CD4-positive, alpha-beta T cell treated with Interleukin-2 at 100 ng/mL for 4 hours (primary cell): ENCODE results near the gene RASAL1.

Experiments
- DNase-seq: peaks from one replicate; pipeline ENCODE4 v3.0.0-alpha.2; 2020; ENCODE audit warnings: low spot score

Gene RASAL1

DNA sequence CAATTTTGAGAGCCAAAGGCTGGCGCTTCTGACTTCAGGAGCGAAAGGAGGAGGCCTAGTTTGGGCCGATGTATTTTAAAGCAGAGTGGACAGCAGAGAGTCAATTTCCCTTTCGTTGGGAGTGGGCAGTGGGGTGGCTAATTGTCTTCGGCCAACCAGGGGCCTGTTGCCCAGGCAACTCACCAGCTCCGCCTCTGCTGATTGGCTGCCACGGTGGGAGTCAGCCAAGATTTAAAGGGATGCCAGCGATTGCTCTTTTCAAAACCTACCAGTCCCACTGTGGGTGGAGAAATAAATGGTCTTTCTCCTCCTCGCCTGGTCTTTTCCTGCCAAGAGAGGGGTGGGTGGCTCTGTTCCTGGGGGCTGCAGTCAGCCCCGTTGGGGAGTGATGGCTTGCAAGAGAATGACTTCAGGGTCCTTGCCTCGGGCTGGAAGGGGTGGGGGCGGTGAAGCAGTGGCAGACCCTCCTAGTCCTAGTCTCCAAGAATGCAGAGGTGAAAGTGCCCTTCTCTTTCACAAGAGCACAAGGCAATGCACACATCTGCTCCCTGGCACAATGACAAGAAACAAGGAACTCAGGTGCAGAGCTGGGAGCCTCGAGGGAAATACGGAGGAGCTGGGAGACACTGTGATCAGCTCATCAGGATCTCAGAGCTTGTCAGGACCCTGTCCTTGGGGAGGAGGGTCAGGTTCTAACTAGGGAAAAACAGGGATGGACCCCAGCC is 37.7 kb downstream of the RASAL1 start:
- DNase-seq = no peak

DNA sequence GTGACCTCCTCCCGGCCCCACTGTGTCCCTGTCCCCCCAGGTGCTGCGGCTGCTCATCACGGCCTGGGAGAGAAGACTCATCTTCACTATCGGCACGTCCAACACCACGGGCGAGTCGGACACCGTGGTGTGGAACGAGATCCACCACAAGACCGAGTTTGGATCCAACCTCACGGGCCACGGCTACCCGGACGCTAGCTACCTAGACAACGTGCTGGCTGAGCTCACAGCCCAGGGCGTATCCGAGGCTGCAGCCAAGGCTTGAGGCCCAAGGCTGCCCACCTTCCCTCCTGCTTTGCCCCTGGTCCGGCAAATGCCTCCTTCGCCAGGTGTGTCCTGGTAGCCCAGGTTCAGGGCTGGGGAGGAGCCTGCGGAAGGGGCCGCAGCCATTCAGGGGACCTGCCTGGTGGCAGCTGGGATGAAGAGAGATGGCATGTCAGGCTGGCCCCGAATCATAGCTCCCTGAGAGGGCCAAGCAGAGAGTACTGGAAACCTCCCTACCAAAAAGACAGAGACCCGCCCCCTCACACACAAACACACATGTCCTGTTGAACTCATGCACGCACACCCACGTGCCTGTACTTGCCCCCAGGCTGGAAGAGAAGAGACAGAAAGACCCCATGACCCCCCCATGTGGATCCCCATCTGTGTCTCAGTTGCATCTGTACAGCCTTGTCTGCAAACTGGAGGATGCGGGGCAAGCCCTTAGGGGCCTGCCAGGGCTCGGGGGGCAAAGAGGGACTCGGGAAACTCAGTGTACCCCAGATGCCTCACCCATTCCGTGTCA is 38.7 kb downstream of the RASAL1 start:
- DNase-seq = no peak

DNA sequence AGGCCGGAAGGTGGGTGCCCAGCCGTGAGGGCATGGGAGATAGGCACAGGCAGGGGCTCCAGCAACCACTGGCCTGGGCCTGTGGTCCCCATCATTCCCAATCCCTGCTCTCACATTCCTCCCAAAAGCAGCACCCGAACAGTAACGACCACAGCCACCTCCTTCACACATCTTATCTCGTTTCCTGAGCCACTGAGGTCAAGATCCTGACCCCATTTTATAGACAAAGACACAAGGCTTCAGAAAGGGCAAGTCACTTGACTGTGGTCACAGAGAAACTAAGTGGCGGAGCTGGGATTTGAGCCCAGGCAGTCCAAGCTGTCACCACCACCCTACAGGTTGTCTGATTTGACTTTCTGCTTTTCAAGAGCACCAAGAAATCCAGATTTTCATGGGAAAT is 40.2 kb downstream of the RASAL1 start:
- DNase-seq = no peak

DNA sequence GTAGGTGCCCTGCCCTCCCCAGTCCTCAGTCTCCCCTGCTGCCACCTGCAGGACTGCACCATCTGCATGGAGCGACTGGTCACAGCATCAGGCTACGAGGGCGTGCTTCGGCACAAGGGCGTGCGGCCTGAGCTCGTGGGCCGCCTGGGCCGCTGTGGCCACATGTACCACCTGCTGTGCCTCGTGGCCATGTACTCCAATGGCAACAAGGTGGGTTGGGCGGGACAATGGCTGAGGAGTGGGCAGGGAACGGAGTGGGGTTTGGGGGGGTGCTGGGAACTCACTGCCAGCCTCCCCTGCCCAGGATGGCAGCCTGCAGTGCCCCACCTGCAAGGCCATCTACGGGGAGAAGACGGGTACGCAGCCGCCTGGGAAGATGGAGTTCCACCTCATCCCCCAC is 40.8 kb downstream of the RASAL1 start:
- no peak for DNase-seq

DNA sequence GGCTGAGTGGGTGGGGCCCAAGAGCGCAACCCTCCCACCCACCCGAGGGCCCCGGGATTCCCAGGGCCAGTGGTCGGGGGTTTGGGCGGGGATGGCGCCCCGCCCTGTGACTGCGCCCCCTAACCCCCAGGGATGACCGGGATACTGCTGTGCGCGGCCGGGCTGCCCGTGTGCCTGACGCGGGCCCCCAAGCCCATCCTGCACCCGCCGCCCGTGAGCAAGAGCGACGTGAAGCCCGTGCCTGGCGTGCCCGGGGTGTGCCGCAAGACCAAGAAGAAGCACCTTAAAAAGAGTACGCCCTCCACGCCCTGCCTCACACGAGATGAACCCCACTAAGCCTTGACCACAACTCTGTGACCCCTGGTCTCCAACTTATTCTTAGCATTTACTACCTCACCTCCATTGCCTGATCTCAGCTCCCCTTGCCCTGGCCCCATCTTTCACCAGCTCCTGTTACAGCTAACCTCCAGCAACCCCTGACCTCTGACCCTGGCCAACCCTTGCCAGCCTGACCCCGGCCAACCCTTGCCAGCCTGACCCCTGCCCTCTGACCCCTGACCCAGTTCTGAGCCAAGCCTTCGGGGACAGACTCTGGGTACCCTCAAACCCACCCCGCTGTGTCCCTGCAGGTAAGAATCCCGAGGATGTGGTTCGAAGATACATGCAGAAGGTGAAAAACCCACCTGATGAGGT is 42.0 kb downstream of the RASAL1 start:
- DNase-seq = no peak

DNA sequence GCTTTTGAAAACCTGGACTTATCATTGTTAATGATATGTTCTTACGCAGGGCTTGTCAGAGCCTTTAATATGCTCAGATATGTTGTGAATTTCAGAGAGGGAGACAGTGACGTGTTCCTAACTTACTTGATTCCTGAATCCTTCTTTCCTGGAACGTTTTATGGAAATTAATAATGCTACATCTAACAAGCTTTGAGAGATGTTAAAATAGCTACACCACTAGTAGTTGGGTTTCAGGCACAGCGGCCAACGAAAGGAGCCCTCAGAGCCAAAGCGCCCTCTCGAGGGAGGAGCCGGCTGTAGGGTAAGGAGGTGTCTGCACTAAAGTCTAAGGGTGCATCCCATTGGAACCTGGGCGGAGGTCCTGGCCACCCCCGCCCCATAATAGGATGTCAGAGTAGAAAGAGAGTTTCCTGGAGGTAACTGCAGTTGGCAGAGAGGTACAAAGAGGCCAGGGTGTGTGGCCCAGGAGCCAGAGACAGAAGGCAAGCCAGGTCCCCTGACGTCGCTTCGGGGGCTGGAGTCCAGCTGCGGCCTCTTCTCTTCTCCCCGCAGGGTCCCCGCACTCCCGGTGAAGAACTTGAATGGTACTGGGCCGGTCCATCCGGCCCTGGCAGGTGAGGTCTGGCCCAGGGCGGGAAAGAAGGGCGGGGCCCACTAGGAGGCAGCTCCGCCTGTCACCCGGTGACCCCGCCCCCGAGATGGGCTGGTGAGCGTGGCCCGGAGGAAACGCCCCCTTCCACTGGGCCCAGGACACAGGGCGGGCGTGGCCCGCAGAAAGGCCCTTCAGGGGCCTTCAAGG is 42.8 kb downstream of the RASAL1 start:
- no peak for DNase-seq

DNA sequence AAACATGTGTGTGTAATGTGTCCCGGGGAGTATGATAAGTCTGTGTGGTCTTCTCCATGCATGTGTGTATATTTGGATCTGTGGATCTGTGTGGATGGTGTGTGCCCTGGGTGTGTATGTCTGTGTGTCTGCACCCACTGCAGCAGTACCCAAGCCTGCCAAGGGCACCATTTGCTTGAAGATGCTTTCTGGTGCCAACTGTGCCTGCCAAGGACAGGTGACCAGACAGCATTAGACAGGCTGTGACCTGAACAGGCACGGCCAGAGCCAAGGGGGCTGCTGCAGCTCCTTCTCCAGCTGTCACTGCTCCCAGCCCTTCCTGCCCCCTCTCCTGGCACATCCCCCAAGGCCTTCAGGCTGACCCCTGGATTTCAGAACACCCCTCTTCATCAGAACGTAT is 44.1 kb downstream of the RASAL1 start:
- DNase-seq = no peak

DNA sequence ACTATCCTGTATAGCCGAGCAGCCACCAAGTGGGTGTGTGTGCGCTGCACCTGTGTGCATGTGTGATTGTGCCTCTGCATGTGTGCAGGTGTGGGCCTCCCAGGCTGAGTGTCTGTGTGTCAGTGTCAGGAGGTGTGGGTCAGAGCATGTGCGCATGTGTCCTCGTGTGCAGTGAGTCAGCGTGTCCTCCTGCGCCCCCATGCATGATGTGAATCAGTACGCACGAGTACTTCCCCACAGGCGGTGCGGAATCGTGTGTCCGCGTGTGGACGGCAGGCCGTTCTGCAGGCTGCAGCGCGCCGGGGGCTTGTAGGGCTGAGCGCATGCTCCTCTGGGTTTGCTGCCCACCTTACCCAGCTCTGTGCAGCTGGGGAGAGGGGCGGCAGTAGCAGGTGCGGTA is 44.8 kb downstream of the RASAL1 start:
- no peak for DNase-seq

DNA sequence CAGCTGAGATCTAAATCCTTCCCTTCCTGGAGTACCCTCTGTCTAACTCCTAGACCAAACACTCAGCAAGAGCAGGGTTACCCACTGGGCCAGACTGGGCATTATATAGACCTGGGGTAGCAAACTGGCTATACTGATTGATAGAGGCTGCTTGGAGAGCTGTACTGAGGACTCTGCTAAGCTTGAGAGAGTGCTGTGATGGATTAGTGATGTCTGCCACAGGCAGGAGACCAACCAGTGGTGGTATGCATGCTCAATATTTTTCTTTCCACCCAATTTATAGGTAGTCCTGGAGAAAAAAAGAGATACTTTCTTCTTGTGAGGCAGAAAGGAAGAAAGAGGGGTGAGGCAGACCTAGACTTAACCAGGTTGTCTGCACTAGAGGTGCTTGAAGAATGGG is 45.7 kb downstream of the RASAL1 start:
- DNase-seq = no peak

DNA sequence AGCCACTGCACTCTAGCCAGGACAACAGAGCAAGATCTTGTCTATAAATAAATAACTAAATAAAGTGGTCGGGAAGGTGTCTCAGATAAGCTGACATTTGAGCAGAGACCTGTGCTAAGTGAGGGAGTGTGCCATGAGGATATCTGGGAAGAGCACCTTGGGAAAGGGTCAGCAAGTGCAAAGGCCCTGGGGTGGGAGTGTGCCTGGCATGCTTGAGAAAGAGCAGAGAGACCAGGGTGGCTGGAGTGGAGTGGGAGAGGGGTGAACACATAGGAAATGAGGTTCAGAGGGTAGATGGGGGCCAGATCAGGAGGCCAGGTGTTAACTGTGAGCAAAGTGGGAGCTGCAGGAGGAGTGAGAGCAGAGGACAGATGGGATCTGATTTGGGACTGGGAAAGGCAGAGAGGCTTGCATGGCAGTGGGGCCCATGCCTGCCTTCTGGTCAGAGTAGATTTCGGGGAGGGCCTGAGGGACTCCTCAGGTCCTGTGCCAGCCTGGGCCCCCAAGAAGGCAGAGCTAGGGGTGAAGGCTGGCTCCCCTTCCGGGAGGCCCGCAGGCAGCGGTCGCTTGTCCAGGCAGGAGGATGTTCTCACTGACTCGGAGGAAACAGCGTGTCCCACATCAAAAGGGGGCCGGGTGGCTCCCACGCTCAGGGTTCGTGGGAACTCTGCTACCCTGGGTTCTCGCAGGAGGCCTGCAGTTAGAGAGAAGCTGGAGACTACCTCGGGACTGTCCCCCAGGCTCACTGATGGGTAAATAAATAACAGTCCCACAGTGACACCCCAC is 46.4 kb downstream of the RASAL1 start:
- peak; percentile 51 for DNase-seq

DNA sequence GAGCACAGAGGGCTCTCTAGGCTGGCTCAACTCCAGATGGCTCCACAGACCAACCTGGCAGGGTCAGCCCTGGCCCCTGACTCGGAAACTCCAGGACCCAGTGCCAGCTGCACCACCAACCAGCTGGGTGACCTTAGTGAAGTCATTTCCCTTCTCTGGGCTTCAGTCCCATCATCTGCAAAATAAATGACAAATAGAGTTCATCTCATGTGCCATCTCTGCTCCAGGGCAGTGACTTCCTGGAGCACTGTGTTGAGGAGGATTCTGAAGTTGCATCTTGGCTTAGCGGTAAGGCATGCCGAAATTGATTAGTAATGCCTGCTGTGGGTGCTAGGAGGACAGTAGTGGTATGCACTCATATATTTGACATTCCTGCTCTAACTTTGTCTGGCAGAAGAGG is 47.5 kb downstream of the RASAL1 start:
- no peak for DNase-seq

DNA sequence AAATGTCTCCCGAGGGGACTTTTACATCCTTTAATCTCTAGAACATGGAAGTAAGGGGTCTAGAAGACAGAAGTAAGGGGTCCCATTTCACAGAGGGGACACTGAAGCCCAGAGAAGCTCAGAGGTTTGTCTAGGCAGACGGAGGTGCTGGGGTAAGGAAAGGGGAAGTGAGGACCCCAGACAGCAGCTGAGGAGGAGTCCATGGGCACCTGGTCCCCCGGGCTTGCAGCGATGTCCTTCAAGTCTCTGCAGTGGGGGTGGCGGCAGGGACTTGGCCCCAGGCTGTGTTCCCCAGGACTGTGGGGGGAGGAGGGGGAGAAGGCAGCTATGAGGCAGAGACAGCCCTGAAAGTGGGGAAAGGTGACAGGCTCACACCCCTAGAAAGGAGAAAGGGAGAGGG is 48.4 kb downstream of the RASAL1 start:
- DNase-seq = no peak

DNA sequence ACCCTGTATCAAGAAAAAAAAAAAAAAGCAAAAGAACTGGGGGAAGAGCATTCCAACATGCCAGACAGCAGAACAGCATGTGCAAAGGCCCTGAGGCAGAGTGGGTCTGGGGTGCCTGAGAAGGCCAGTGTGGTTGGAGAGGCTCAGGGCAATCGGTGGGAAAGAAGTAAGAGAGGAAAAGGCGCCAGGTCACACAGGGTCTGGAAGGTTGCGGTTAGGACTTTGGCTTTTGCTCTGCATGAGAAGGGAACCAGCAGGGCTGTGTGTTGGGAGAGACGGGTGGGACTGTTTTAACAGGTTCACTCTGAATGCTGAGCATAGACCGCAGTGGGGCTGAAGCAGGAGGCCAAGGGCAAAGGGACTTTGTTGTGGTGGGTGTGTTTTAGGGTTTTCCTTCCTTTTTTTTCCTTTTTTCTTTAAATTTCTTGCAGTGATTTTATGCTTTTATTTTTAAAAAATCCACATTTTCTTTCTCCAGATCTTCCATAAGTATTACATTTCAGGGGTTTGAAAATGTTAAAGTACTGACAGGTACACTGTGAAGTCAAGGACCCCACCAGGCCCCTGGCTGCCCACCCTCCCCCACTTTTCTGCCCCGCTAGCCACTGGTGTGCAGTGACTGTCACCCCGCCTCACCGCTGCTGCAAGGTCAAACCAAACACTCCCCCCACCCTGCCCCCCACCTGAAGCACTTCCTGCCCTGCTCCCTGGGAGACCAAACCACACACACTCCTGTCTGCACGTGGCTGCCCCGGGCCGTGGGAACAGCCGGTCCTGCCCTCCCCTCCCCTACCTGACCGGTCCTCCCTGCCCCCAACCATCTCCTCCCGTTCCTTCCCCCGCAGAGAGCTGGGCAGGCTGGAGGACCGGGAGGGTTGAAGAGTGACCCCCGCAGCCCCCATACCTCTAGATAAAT is 49.1 kb downstream of the RASAL1 start:
- no peak for DNase-seq

DNA sequence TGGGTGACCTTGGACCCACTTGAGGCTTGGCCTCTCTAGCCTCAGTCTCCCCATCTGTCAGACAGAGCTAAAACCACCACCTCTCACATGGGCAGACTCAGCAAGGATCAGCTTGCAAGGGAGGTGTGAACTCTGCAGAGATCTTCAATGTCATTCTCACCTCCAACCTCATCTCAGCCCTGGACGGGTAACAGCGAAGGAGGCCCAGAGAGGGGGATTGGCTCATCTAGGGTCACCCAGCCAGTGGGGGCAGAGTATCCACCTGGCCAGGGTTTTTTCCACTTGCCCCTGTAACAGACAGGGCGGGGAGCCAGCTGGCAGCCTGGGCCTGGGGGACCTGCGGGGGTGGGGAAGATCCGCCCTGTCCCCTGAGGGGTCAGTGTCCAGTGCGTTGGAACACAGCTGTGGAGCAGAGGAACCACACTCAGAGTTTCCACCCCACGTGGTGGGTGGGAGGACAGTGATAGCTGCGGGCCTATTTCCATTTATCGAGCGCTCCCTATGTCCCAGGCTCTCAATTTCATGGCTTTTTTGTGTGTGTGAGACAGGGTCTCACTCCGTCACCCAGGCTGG is 51.6 kb downstream of the RASAL1 start:
- DNase-seq = no peak

DNA sequence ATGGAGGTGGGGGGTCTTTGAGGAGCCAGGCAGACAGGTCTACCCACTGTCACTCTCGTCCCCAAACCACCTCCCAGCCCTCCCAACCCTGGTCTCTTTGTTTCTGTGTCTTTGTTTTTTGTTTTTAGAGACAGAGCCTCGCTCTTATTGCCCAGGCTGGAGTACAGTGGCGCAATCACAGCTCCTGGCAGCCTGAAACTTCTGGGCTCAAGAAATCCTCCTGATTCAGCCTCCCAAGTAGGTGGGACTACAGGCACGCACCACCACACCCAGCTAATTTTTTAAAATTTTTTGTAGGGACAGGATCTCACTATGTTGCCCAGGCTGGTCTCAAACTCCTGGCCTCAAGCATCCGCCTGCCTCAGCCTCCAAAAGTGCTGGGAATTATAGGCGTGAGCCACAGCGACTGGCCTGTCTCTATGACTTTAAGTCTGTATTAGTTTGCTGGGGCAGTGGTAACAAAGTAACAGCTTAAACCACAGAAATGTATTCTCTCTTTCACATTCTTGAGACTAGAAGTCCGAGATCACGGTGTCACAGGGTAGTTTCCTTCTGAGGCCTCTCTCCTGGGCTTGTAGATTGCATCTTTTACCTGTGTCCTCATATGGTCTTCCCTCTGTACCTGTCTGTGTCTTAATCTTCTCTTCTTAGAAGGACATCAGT is 52.9 kb downstream of the RASAL1 start:
- no peak for DNase-seq

DNA sequence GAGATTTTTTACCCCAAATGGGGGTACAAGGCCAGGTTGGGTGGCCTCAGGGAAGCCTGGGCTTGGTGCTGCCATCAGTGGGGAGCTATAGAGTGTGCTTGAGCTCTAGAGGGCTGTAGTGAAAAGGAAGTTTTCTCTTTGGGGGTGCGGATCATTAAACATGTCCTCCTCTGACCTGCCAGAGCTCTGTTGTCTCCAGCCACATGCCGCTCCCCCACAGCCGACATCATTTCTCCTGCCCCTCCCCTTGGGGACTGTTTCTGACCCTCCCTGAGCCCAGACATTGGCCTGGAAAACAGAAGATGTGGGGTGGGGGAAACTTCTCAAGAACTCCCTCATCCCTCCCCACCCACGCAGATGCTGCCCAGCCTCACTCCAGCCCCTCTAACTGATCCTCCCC is 53.7 kb downstream of the RASAL1 start:
- no peak for DNase-seq

DNA sequence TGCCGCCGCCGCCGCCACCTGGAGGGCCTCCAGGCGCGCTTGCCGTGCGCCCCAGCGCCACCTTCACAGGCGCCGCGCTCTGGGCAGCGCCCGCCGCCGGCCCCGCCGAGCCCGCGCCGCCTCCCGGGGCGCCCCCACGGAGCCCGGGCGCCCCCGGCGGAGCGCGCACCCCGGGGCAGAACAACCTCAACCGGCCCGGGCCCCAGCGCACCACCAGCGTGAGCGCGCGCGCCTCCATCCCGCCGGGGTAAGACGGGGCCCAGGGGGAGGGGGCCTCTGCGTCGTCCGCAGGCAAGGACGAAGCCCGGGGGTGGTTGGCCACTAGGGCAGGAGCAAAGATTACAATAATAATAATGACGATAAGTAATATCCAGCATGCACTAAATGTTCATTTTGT is 57.7 kb downstream of the RASAL1 start:
- DNase-seq = no peak

DNA sequence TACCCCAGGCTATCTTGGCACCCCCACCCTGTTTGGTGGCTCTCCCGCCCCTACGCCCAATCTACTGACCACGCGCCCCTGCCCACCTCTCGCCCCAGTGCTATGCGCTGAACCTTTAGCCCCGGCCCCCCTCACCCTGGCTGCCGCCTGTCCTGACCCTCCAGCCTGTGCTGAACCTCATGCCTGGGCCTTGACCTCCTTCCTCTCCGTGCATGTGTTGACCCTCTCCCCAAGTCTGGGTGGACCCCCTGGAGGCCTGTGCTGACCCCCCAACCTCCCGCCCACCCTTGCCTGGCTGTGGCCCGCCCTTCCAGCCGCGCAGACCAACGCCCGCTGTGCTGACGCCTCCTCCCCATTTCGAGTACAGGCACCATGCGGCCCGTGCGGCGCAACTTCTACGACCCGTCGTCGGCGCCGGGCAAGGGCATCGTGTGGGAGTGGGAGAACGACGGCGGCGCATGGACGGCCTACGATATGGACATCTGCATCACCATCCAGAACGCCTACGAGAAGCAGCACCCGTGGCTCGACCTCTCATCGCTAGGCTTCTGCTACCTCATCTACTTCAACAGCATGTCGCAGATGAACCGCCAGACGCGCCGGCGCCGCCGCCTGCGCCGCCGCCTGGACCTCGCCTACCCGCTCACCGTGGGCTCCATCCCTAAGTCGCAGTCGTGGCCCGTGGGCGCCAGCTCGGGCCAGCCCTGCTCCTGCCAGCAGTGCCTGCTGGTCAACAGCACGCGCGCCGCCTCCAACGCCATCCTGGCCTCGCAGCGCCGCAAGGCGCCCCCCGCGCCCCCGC is 58.3 kb downstream of the RASAL1 start:
- no peak for DNase-seq
